H9 (cell line): ENCODE results near the gene FRG1. TPM values are rescaled to one million over a fixed set of nuclear protein-coding genes. Genes with fewer than 3 reads are reported as not detected.

Experiments
- DNase-seq: peaks from one replicate; pipeline ENCODE4 v3.0.0-alpha.2; 2017
- H2AFZ ChIP-seq: one replicate; pipeline ENCODE4 v1.6.1; 2013; ENCODE audit warnings: mild to moderate bottlenecking, low read length, control low read depth, moderate library complexity
- H2AK5ac ChIP-seq: 2 replicates; pipeline ENCODE4 v1.6.1; 2013; ENCODE audit warnings: low read length, control low read depth, mixed read lengths; ENCODE audit not compliant: insufficient read length
- H2BK120ac ChIP-seq: one replicate; pipeline ENCODE4 v1.6.1; 2013; ENCODE audit warnings: low read depth, mild to moderate bottlenecking, low read length, control low read depth, inconsistent platforms; ENCODE audit not compliant: poor library complexity, severe bottlenecking
- H2BK12ac ChIP-seq: 2 replicates; pipeline ENCODE4 v1.6.1; 2013; ENCODE audit warnings: low read length, control low read depth, mixed read lengths, low read depth; ENCODE audit not compliant: insufficient read length
- H2BK15ac ChIP-seq: 2 replicates; pipeline ENCODE4 v1.6.1; 2013; ENCODE audit warnings: low read depth, low read length, control low read depth
- H2BK20ac ChIP-seq: one replicate; pipeline ENCODE4 v1.6.1; 2013; ENCODE audit warnings: low read depth, mild to moderate bottlenecking, low read length, control low read depth, inconsistent platforms; ENCODE audit not compliant: poor library complexity, severe bottlenecking
- H2BK5ac ChIP-seq: 2 replicates; pipeline ENCODE4 v1.6.1; 2013; ENCODE audit warnings: low read length, control low read depth, mixed read lengths; ENCODE audit not compliant: insufficient read length
- H3K14ac ChIP-seq: 2 replicates; pipeline ENCODE4 v1.6.1; 2013; ENCODE audit warnings: low read length, control low read depth; ENCODE audit not compliant: insufficient read depth
- H3K18ac ChIP-seq: 2 replicates; pipeline ENCODE4 v1.6.1; 2013; ENCODE audit warnings: low read depth, mild to moderate bottlenecking, mixed read lengths, low read length, control low read depth; ENCODE audit not compliant: insufficient read length
- H3K23ac ChIP-seq: 2 replicates; pipeline ENCODE4 v1.6.1; 2013; ENCODE audit warnings: low read length, control low read depth, mixed read lengths, low read depth; ENCODE audit not compliant: insufficient read length
- H3K23me2 ChIP-seq: 2 replicates; pipeline ENCODE4 v1.6.1; 2013; ENCODE audit warnings: low read depth, mild to moderate bottlenecking, mixed read lengths, low read length, control low read depth; ENCODE audit not compliant: insufficient read length, poor library complexity, severe bottlenecking
- H3K27ac ChIP-seq: 2 replicates; pipeline ENCODE4 v1.5.1; 2013; ENCODE audit warnings: low read length, control low read depth, mixed read lengths, low read depth; ENCODE audit not compliant: insufficient read length
- H3K27me3 ChIP-seq: 2 replicates; pipeline ENCODE4 v1.6.1; 2013; ENCODE audit warnings: low read length, control low read depth, inconsistent platforms; ENCODE audit not compliant: insufficient read depth
- H3K4ac ChIP-seq: 2 replicates; pipeline ENCODE4 v1.6.1; 2013; ENCODE audit warnings: low read depth, mild to moderate bottlenecking, control low read depth, inconsistent platforms, low read length, moderate library complexity
- H3K4me1 ChIP-seq: 2 replicates; pipeline ENCODE4 v1.6.1; 2013; ENCODE audit warnings: low read length, control low read depth, inconsistent platforms; ENCODE audit not compliant: insufficient read depth
- H3K4me2 ChIP-seq: 2 replicates; pipeline ENCODE4 v1.6.1; 2013; ENCODE audit warnings: low read length, control low read depth, mixed read lengths; ENCODE audit not compliant: insufficient read length, insufficient read depth
- H3K56ac ChIP-seq: 2 replicates; pipeline ENCODE4 v1.6.1; 2013; ENCODE audit warnings: low read depth, mild to moderate bottlenecking, mixed read lengths, low read length, control low read depth; ENCODE audit not compliant: insufficient read length
- H3K79me1 ChIP-seq: 2 replicates; pipeline ENCODE4 v1.6.1; 2013; ENCODE audit warnings: low read depth, mild to moderate bottlenecking, moderate library complexity, low read length, control low read depth, inconsistent platforms; ENCODE audit not compliant: insufficient read depth, poor library complexity, severe bottlenecking
- H3K79me2 ChIP-seq: 2 replicates; pipeline ENCODE4 v1.6.1; 2013; ENCODE audit warnings: low read length, control low read depth, inconsistent platforms; ENCODE audit not compliant: insufficient read depth
- H3K9ac ChIP-seq: 2 replicates; pipeline ENCODE4 v1.6.1; 2013; ENCODE audit warnings: low read length, control low read depth, mixed read lengths; ENCODE audit not compliant: insufficient read length; ENCODE audit errors: extremely low read depth
- H3K9me3 ChIP-seq: one replicate; pipeline ENCODE4 v1.6.1; 2013; ENCODE audit warnings: low read depth, low read length, inconsistent platforms; ENCODE audit not compliant: control insufficient read depth
- H3T11ph ChIP-seq: one replicate; pipeline ENCODE4 v1.6.1; 2013; ENCODE audit warnings: mild to moderate bottlenecking, low read length, control low read depth, inconsistent platforms
- H4K20me1 ChIP-seq: one replicate; pipeline ENCODE4 v1.6.1; 2013; ENCODE audit not compliant: control insufficient read depth, insufficient read length, insufficient read depth
- H4K5ac ChIP-seq: 2 replicates; pipeline ENCODE4 v1.6.1; 2013; ENCODE audit warnings: low read depth, mild to moderate bottlenecking, mixed read lengths, low read length, control low read depth; ENCODE audit not compliant: insufficient read length
- H4K8ac ChIP-seq: replicated peaks from 2 replicates; pipeline ENCODE4 v1.6.1; 2013; ENCODE audit warnings: low read length, control low read depth, mixed read lengths, low read depth; ENCODE audit not compliant: insufficient read length
- H4K91ac ChIP-seq: 2 replicates; pipeline ENCODE4 v1.6.1; 2013; ENCODE audit warnings: low read depth, mild to moderate bottlenecking, moderate library complexity, mixed read lengths, low read length, control low read depth; ENCODE audit not compliant: insufficient read length
- H3K27ac Mint-ChIP-seq, 3 experiments: 2 replicates in 2 of 3; 3 replicates in 1 of 3; pipeline ENCODE4 v1.8.0; 2020 to 2021; ENCODE audit warnings: mixed read lengths in 3 of 3, mild to moderate bottlenecking in 1 of 3, moderate library complexity in 1 of 3
- H3K27me3 Mint-ChIP-seq: 2 replicates; pipeline ENCODE4 v1.8.0; 2021; ENCODE audit warnings: low read depth, mild to moderate bottlenecking, moderate library complexity, mixed read lengths
- H3K36me3 Mint-ChIP-seq, 3 experiments: 2 replicates in 2 of 3; 3 replicates in 1 of 3; pipeline ENCODE4 v1.8.0; 2020 to 2021; ENCODE audit warnings: low read depth in 3 of 3, mixed read lengths in 3 of 3; ENCODE audit not compliant: insufficient read depth in 1 of 3
- H3K4me1 Mint-ChIP-seq, 2 experiments: 2 replicates each; pipeline ENCODE4 v1.8.0; 2020; ENCODE audit warnings: mixed read lengths in 2 of 2
- H3K4me3 Mint-ChIP-seq, 2 experiments: 2 replicates in 1 of 2; 3 replicates in 1 of 2; pipeline ENCODE4 v1.8.0; 2020 to 2021; ENCODE audit warnings: mild to moderate bottlenecking in 2 of 2, mixed read lengths in 2 of 2, moderate library complexity in 1 of 2
- H3K9me3 Mint-ChIP-seq, 2 experiments: 2 replicates in 1 of 2; 3 replicates in 1 of 2; pipeline ENCODE4 v1.8.0; 2020; ENCODE audit warnings: mild to moderate bottlenecking in 2 of 2, mixed read lengths in 2 of 2, moderate library complexity in 1 of 2
- CTCF ChIP-seq: fragments of 200-600 bp; sonication (generic); conservative IDR thresholded peaks from 3 replicates; pipeline ENCODE4 v1.8.0; 2021; ENCODE audit warnings: antibody characterized with exemption, mild to moderate bottlenecking
- WGBS: extraction: QIAGEN DNeasy Blood & Tissue Kit; methylation state at CpG from one replicate; pipeline ENCODE4 v1.1.7; 2013; ENCODE audit warnings: missing lambda C conversion rate, low lambda C conversion rate, mixed read lengths; ENCODE audit not compliant: insufficient read length; ENCODE audit errors: extremely low coverage; 5-methylcytosine and 5-hydroxymethylcytosine counted together
- total RNA-seq: library from RNA; stranded (reverse); gene quantifications from 2 replicates; pipeline ENCODE4 v1.2.1, GENCODE V29; 2021

The FRG1 gene
- total RNA-seq, 1 experiment from 2014 or later: 45.6 TPM

GRCh38 chr4:189974056-189974455 is 33.4 kb downstream of the FRG1 start:
- Histone ChIP-seq H2AFZ (no peak overlapping the region), H4K8ac (no peak overlapping the region), H3K9me3 (peaks cover 13% of the 10 kb centered on the region), H3K27ac (no peak overlapping the region), H2BK12ac (no peak overlapping the region), H2BK5ac (no peak overlapping the region), H3K4me2 (no peak overlapping the region), H3K23ac (no peak overlapping the region), H3K79me1 (no peaks in the 10 kb centered on the region), H3K4ac (no peak overlapping the region), H3K14ac (no peak overlapping the region), H3K27me3 (no peaks in the 10 kb centered on the region), H4K5ac (no peak overlapping the region), H4K91ac (no peak overlapping the region), H2BK120ac (no peak overlapping the region), H3K9ac (no peak overlapping the region), H3K23me2 (no peaks in the 10 kb centered on the region), H3K56ac (no peak overlapping the region), H3K18ac (no peak overlapping the region), H2AK5ac (no peak overlapping the region), H3T11ph (no peak overlapping the region), H2BK15ac (no peak overlapping the region), H3K4me1 (no peaks in the 10 kb centered on the region), H3K79me2 (no peaks in the 10 kb centered on the region), H4K20me1 (no peaks in the 10 kb centered on the region), H2BK20ac (no peak overlapping the region)
- Mint-ChIP-seq H3K4me1 (no peaks in the 10 kb centered on the region), H3K36me3 (peaks cover 0 to 10% (median 9%) of the 10 kb centered on the region in 3 experiments; a peak in 4 of 7 replicates), H3K27me3 (peaks cover 3% of the 10 kb centered on the region; the same call in 1 of the 2 replicates), H3K4me3 (no peak overlapping the region), H3K9me3 (peaks cover 63 to 83% of the 10 kb centered on the region in 2 experiments), H3K27ac (no peak overlapping the region)
- 0 out of 3 replicates have a peak, but pooled peaks have one; percentile 14 for TF ChIP-seq CTCF
- WGBS: no CpG with 5 or more reads among the region's 5 CpGs
- DNase-seq: no peak
